GM21381 (cell line): ENCODE measurements around the gene ZC3HAV1L.
A peak's percentile ranks its signal among the peaks of the same experiment; 100 is the strongest.
"Not testable (repeated sequence)": the region's sequence is repeated elsewhere in the genome, so short reads cannot be mapped to it uniquely, and the experiment has no call there.

Experiments used
- ATAC-seq: cut with Tn5 transposase; IDR thresholded peaks from one replicate; pipeline ENCODE4 v1.9.1; 2021; ENCODE audit warnings: mild to moderate bottlenecking, moderate library complexity; ENCODE audit not compliant: unreplicated experiment

ZC3HAV1L gene

DNA sequence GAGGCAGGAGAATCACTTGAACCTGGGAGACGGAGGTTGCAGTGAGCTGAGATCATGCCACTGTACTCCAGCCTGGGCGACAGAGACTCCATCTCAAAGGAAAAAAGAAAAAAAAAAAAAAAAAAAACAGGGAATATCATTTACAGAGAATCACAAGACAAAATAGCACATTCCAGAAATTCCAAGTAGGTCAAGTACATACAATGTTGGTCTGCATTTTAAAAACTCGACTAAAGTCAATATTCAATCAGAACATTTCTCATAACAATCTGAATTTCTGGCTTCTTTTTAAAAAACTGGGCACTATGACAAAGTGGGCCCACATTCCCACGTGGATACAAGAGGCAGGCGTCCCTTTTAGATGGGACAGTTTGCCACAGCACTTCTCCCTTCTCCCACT is 12.8 kb downstream of the ZC3HAV1L start:
- no peak for ATAC-seq

DNA sequence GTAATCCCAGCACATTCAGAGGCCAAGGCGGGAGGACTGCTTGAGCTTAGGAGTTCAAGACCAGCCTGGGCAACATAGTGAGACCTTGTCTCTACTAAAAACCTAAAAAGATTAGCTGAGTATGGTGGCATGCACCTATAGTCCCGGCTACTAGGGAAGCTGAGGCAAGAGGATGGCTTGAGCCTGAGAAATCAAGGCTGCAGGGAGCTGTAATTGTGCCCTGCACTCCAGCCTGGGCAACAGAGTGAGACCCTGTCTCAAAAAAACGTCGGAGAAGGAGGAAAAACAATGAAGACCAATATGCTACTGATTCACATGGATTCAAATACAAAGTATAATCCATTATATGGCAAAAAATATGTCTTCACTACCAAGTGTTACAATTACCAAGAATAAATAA is 13.6 kb downstream of the ZC3HAV1L start:
- no peak for ATAC-seq

DNA sequence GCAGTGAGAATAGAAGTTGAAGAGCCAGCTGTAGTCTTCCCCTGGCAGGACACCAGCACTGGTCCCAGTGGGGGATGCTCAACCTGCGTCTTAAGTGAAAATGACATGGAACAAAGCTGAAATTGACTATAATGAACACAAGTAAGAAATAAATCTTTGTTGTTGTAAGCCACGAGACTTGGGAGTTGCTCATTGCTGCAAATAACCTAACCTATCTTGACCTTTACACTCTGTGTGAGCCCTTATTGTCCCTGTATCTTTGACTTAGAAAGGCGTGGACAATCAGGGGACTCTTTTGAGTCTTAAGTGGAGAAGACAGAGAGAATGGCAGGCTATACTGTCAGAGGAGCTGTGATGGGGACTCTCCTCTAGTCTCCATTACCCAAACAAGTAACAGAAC is 16.9 kb downstream of the ZC3HAV1L start:
- ATAC-seq = no peak

DNA sequence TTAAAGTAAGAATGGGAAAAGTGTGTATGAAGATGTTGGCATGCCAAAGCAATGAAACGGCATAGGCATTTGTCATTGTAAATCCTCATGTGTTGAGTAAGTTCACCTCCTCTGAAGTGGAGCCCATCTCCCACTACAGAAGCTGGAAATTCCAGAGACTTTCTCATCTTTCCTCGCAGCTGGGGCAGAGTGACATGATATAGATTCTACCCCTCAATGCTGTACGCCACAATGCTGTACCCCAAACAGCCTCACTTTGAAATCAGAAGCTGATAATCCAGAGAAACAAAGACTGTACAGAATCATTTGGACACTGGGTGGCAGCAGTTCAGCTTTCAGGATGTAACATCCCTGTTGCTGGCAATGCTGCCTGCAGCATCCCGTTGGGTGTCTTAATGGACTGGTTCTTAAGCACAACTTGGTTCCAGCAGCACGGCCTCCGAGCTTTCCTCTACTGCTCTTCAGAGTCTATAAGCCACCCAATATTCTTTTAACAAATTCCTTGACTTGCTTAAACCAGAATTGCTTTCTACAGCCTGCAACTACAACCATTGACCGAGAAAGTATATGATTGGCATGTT is 18.8 kb downstream of the ZC3HAV1L start:
- ATAC-seq = peak; percentile 69

DNA sequence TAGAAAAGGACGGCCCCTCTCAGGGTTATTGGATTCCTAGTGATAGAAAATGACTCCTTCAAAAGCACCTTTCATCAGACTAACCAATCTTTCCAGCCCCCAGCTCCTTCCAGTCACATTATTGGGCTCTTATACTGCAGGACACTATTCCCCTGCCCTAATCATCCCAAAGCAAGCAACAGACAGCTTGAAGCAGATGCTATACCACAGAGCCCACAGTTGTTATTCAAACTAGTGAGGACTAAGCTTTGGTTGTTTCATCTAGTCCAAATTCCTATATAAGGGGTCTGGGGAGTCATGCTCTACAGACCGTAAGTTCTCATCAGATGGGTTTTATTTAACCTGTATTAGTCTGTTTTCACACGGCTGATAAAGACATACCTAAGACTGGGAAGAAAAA is 24.5 kb downstream of the ZC3HAV1L start:
- no peak for ATAC-seq

DNA sequence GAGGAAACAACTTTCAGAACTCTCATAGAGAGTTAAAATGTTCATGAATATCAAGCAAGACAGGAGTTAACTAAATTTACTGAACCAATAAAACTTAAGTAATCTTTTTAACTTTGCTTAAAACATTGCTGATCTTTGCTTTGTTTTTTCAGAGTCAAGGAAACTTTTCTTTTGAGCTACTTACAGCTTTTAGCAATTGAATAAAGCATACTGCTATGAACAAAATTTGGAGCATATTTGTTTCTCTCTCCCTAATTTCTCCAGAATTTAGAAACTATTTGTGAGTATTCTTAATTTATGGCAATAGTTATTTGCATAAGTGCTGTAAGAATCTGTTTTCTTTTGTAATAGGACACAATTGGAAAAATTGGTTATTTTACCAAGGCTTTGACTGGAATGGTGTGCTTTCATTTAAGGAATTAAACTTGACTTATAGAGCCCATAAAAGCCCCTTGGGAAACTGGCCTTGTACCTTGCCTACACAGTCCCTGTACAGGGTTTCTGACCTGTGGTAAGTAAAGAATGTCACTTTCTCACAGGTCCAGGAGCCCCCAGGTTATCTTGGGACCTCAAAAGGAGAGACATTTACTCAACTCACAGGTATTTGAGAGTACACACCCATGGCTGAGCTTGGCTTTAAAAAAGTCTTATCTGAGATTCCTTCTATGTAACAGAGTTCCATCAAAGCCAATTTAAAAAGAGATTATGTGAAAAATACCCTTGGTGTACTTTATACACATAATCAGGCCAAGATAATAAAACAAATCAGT is 31.3 kb downstream of the ZC3HAV1L start:
- ATAC-seq = no peak

DNA sequence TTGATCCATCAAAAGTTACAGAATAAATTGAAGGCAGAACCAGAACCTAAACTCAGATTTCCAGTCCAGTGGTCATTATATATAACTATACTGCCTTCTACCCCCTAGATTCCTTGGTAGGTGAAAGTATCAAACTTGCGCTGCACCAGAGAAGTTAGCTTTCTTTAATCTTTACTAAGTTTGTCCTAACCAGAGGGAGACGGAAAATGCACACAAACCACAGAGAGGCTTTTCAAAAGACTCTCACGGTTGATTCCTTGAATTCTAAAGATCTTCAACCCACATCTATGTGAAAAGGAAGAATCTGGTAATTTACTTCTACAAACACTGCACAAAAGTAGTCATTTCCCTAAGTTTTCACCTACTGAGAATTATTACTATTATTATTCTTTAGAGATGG is 36.4 kb downstream of the ZC3HAV1L start:
- no peak for ATAC-seq

DNA sequence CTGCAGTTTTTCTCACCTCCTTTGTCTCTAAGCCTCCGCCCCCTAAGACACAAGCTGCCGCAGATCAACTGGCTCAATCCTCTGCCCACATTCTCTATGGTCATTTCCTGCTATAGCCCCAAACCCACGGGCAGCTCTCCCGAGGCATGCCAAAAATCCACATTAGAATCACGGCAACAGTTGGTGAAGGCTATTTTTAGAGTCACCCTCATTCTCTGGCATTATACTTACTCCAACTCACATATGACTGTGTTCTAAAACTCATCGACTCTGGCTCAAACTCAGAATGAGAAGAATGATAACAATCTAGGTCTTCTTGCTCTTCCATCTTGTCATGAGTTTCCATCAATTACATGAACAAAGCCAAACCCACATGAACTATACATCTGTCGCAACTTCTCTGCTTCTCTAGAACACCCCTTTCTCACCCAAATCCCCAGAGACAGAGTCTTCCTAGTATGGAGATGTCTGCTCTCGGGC is 43.8 kb downstream of the ZC3HAV1L start:
- ATAC-seq = no peak

DNA sequence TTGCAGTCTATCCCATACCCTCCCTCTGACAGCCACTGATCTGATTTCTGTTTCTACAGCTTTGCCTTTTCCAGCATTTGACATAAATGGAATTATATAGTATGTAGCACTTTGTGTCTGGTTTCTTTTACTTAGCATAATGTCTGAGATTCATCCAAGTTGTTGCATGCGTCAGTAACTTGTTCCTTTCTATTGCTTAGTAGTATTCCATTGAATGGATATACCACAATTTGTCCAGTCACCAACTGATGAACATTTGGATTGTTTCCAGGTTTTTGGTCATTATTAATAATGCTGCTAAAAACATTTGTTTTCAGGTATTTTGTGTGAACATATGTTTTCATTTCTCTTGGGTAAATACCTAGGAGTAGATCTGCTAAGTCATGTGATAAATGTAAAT is 48.2 kb downstream of the ZC3HAV1L start:
- no peak for ATAC-seq

DNA sequence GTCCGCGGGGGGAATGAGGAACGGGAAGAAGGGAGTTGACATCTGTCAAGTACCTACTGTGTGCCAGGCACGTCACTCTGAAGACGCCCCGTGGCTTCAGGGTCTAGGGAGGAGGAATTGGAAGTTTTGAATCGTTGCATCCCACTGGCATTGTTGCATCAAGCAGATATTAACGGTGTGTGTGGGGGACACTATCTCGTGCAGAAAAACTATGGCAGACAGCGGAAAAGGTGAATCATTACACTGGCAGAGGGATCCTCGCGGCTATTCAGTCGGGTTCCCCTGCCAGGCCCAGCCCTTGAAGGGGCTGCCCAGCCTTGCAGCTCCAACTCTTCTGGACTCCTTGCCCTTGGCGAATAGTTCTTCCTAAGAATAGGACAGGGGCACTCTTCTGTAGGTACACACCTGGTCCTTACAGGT is 53.6 kb downstream of the ZC3HAV1L start:
- no peak for ATAC-seq

DNA sequence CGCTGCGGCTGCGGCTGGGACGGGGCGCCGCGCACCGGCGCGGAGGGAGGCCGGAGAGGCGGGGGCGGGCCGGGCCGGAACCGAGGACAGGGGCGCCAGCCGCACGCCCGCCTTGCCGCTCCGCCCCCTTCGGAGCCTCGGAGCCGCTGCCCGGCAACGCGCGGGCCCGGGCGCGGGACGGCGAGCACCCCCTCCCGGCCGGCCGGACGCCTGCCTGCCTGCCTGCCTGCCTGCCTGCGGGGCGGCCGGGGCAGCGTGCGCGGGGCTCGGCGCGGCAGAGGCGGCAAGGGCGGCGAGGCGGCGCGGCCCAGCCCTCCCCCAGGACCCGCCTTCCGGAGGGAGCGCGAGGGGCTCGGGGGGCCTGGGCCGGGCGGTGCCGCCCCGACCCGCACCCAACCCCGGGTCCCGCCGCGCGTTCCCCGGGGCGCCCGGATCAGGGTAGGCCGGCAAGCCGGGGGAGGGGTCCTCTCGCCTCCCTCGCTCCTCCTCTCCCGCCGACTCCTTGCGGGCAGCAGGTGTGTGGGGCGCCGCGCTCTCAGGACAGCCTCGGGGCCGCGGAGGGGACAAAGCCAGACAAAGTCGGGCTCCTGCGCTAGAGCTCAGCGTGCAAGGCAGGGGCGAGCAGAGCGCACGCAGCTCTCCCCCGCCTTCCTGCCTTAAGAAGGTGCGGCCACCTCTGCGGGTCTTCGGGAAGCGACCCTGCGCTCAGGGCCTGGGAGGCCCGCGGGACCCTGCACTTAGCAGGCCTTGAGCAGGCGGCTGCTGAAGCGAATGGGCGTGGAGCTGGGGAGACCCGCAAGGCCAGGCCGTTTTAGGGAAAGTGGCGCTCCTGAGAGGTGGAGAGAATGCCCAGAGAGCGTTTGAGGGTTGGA is 54.3 kb downstream of the ZC3HAV1L start, which contains the start of gene KIAA1549:
KIAA1549 (minus strand) TSS at position 58 of the 872 bp plus-strand sequence. CDS start 120 bp downstream, outside the sequence.
- peak; percentile 86 for ATAC-seq

DNA sequence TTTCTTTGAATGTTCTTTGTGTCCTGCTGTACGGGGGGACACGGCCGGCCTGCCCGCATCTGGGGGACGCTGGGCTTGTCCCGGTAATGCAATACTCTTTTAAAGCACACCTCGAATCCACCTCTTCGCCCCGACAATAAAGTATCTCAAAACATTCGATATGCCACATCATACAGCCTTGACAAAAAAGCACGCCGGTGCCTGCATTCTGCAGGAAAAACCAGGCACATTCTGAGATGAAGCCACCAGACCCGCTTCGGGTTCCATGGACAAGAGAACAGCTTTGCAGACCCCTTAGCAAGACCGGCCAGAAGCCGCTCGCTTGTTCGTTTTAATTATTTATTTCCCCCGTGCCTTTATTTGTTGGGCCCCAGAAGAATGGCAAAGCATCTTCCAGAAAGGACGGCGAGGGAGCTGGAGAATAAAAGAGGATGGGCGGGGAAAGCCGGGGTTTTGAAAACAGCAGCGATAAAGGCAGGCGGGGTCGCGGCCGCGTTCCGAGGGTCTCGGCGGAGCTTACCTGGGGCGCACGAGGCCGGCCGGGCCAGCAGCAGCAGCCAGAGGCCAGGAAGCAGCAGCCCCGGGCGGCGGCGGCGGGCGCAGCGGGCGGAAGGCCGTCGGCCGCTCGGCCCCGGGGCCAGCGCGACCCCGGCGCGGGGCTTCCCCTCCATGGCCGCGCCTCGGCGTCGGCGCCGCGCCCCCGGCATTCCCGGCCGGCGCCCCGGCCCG is 55.1 kb downstream of the ZC3HAV1L start:
- peak; percentile 43 for ATAC-seq

DNA sequence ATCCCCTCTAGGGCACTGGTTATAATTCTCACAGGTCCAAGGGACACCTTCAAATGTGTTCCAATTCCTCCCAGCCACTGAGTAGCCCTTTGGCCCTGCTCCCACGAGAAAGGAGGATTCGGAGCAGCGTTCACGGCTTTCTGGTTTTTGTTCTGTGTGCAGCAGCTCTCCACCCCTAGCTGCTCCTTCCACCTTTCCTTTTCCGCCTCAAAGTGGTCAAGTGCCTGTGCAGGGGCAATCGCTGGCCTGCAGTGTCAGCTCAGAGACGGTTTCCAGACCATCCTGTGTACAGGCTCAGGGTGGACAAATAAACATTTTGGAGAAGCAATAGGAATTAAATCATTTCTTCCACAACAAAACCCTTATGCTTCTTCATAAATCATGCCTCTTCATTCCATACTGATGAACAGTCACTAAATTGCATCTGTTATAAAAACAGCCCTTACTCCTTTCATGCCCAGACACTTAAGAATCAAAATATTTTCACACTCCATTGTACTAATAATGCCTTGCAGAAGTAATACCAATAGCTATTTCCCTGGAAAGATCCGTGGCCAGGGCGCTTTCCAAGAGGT is 55.8 kb downstream of the ZC3HAV1L start:
- ATAC-seq = no peak

DNA sequence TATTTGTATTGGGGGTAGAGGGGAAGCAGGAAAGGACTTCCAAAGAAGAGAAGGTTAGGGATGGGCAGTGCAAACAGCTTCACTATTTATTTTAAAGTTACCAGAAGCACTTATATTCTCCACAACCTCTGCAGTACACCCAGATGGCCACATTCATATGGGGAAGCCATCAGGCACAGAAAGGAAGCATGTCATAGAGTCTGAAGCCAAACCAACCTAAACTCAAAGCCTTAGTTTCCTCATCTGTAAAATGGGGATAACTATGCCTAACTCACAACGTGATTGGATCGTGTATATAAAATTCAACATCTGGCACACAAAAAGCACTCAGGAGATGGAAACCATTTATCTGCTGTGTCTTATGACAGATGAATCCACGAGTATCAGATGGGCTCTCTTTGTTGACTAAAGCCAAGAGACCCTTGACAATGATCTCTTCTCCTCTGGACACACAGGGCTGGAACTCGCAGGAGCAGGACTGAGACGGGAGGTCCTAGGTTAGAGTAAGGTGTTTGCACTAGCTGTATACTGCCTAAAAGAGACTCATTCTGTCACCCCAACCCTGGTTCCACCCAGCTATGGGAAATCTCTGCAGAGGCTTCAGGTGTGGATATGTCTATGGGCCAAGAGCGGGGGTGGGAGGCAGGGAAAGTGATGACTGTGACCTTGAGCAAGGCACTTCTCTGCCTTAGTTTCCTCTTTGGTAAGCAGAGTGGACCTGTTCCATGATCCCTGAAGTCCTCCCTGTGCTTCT is 56.4 kb downstream of the ZC3HAV1L start:
- no peak for ATAC-seq

DNA sequence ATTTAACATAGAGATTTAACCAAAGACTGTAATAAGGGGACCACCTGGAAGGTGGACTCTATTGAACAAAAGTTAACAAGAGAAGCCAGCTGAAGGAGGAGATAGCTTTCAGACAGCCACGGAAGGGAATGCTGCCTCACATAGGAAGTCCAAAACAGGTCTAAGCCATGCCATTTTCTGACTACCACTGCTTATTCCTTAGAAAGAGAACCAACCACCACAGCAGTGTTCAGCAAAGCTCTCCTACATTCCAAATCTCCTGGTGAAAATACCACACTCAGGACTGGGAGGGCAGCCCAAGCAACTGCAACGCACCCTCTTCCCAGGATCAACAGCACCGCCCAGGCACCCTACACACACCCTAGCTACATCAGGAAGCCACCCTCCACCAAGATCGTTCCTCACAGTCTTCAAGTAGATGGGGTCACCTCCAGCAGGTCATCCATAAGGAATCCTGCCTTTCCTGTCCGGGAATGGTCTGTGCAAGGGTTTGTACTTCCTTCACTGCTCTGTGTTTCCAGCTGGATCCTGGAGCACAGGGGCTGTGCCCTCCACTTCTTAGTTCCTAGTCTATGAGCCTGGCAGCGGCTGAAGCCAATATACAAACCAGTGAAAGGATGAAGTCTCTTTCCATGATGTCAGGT is 57.2 kb downstream of the ZC3HAV1L start:
- no peak for ATAC-seq

DNA sequence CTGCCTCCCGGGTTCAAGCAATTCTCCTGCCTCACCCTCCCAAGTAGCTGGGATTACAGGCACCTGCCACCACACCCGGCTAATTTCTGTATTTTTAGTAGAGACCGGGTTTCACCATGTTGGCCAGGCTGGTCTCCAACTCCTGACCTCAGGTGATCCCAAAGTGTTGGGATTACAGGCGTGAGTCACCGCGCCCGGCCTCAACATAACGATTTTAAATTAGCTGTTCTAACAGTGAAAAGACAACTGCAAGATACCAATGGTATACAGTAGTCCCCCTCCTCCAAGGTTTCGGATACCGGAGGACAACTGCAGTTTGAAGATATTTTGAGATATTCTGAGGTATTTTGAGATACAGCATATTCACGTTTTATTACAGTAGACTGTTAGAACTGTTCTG is 59.7 kb downstream of the ZC3HAV1L start:
- ATAC-seq = not testable (repeated sequence)
